Measurements from ENCODE around the gene CCDC18.
"Not testable (repeated sequence)": the region's sequence is repeated elsewhere in the genome, so short reads cannot be mapped to it uniquely, and the experiment has no call there.

Gene CCDC18

GRCh38 chr1:93180723-93181613 lies at the start of gene CCDC18:
CCDC18 (plus strand) TSS chr1:93180724; CDS start chr1:93183362, 2,638 bp downstream.
- peak; percentile 23 to 32 for DNase-seq (ENCODE audit: low read depth in 2 of 2, low spot score in 1 of 2)

GRCh38 chr1:93132638-93133037 lies 47.9 kb upstream of the CCDC18 start:
- DNase-seq (ENCODE audit: low read depth in 2 of 2, low spot score in 1 of 2) = no peak

- no peak for DNase-seq (ENCODE audit: low read depth in 2 of 2, low spot score in 1 of 2)
These were observed 44.1 kb upstream of the CCDC18 start for GRCh38 chr1:93136445-93136844.

- DNase-seq (ENCODE audit: low read depth in 2 of 2, low spot score in 1 of 2) = no peak
These were observed 42.8 kb upstream of the CCDC18 start for GRCh38 chr1:93137604-93138292.

GRCh38 chr1:93140106-93140505 lies 40.4 kb upstream of the CCDC18 start:
- DNase-seq (ENCODE audit: low read depth in 2 of 2, low spot score in 1 of 2) = no peak

GRCh38 chr1:93142161-93142560 lies 38.4 kb upstream of the CCDC18 start:
- no peak for DNase-seq (ENCODE audit: low read depth in 2 of 2, low spot score in 1 of 2)

GRCh38 chr1:93143136-93143535 lies 37.4 kb upstream of the CCDC18 start:
- DNase-seq (ENCODE audit: low read depth in 2 of 2, low spot score in 1 of 2) = no peak

- no peak for DNase-seq (ENCODE audit: low read depth in 2 of 2, low spot score in 1 of 2)
These were observed 36.8 kb upstream of the CCDC18 start for GRCh38 chr1:93143769-93144168.

GRCh38 chr1:93148001-93148400 lies 32.5 kb upstream of the CCDC18 start:
- DNase-seq (ENCODE audit: low read depth in 2 of 2, low spot score in 1 of 2) = no peak

GRCh38 chr1:93150729-93151128 lies 29.8 kb upstream of the CCDC18 start:
- DNase-seq (ENCODE audit: low read depth in 2 of 2, low spot score in 1 of 2) = no peak

GRCh38 chr1:93151474-93151873 lies 29.1 kb upstream of the CCDC18 start:
- no peak for DNase-seq (ENCODE audit: low read depth in 2 of 2, low spot score in 1 of 2)

- DNase-seq (ENCODE audit: low read depth in 2 of 2, low spot score in 1 of 2) = no peak
These were observed 27.7 kb upstream of the CCDC18 start for GRCh38 chr1:93152835-93153234.

- DNase-seq (ENCODE audit: low read depth in 2 of 2, low spot score in 1 of 2) = no peak
These were observed 25.6 kb upstream of the CCDC18 start for GRCh38 chr1:93154898-93155297.

- no peak for DNase-seq (ENCODE audit: low read depth in 2 of 2, low spot score in 1 of 2)
These were observed 25.2 kb upstream of the CCDC18 start for GRCh38 chr1:93155335-93155734.

- no peak for DNase-seq (ENCODE audit: low read depth in 2 of 2, low spot score in 1 of 2)
These were observed 21.2 kb upstream of the CCDC18 start for GRCh38 chr1:93159337-93159736.

- not testable (repeated sequence) for DNase-seq (ENCODE audit: low read depth in 2 of 2, low spot score in 1 of 2)
These were observed 17.2 kb upstream of the CCDC18 start for GRCh38 chr1:93163314-93163713.

GRCh38 chr1:93164816-93165215 lies 15.7 kb upstream of the CCDC18 start:
- DNase-seq (ENCODE audit: low read depth in 2 of 2, low spot score in 1 of 2) = no peak

- DNase-seq (ENCODE audit: low read depth in 2 of 2, low spot score in 1 of 2) = not testable (repeated sequence)
These were observed 14.6 kb upstream of the CCDC18 start for GRCh38 chr1:93165895-93166294.

- no peak for DNase-seq (ENCODE audit: low read depth in 2 of 2, low spot score in 1 of 2)
These were observed 13.5 kb upstream of the CCDC18 start for GRCh38 chr1:93167006-93167405.

- DNase-seq (ENCODE audit: low read depth in 2 of 2, low spot score in 1 of 2) = not testable (repeated sequence)
These were observed 10.3 kb upstream of the CCDC18 start for GRCh38 chr1:93170141-93170678.

GRCh38 chr1:93171549-93172034 lies 8.9 kb upstream of the CCDC18 start:
- no peak for DNase-seq (ENCODE audit: low read depth in 2 of 2, low spot score in 1 of 2)

GRCh38 chr1:93172778-93173177 lies 7.7 kb upstream of the CCDC18 start:
- no peak for DNase-seq (ENCODE audit: low read depth in 2 of 2, low spot score in 1 of 2)
